HuH-7.5 (cell line): ENCODE results near the gene C12orf57.
A peak's percentile ranks its signal among the peaks of the same experiment; 100 is the strongest.

ENCODE experiments used
- DNase-seq: peaks from one replicate; pipeline ENCODE4 v3.0.0; 2011; ENCODE audit warnings: low spot score

The C12orf57 gene

GRCh38 chr12:6965026-6965661, 21.3 kb downstream of the C12orf57 start:
- DNase-seq = peak; percentile 90

- no peak for DNase-seq
Observed at GRCh38 chr12:6965714-6966113, 21.9 kb downstream of the C12orf57 start.

DNA sequence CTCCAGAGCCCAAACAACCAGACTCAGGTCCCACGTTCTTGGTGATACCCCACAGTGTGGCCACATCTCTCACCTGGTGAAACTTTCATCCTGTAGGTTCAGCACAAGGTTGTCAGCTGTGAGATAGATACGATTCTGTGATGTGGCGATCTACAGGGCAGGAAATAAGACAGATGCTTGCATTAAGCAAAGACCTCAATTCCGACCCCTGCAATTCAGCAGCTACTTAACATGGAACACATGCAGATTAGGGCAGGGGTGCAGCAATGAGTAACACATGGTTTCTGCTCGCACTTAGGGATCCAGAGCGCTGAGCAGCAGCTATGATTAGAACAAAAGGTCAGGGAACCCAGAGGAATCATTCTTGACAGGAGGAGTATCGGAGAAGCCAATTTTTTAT, 22.5 kb downstream of the C12orf57 start:
- DNase-seq = no peak

DNA sequence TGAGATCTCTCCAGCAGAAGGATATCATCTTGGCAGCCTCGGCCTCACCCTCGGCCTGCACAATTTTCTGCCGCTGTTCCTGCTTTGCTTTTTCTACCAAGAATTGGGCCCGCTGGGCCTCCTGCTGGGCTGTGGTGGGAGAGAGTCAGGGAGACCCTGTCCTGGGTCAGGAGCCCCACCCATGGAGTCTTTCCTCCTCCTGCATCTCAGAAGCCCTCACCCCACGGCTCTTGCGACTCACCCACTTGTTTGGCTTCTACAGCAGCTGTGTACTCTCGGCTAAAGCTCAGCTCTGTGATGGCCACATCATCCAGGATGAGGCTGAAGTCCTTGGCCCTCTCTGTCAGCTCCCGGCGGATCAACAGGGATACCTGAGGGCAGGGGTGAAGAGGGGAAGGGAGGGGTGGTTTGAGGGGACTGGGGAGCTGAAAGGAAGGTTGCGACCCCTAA, 23.9 kb downstream of the C12orf57 start:
- no peak for DNase-seq

DNA sequence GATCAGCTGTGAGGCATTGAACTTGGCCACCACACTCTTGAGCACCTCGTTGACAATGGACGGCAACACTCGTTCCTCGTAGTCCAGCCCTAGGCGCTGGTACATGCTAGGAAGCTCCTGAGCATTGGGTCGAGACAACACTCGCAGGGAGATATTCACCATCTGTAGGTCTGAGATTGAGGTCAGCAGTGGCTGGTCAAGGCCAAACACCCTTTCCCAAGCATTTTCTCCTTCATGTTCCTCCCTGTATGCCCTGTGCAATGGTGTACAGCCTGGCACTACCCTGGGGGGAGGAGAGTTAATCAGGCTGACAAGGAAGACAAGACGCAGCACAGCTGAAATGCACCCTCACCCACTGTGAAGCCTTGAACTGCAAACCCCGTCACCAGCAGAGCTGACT, 24.6 kb downstream of the C12orf57 start:
- no peak for DNase-seq

GRCh38 chr12:6970096-6970527, 26.3 kb downstream of the C12orf57 start:
- no peak for DNase-seq

DNA sequence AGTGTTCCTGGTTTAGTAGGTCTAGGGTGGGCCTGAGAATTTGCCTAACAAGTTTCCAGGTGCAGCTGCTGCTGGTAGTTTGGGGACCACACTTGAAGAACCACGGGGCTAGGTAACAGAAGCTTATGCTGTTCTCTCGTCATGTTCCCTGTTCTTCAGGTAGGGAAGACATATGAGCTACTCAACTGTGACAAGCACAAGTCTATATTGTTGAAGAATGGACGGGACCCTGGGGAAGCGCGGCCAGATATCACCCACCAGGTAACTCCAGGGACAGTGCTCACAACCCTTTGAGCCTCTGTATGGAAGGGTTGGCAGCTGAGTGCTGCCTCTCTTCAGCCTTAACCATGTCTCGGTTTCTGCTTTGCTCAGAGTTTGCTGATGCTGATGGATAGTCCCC, 30.4 kb downstream of the C12orf57 start:
- no peak for DNase-seq

DNA sequence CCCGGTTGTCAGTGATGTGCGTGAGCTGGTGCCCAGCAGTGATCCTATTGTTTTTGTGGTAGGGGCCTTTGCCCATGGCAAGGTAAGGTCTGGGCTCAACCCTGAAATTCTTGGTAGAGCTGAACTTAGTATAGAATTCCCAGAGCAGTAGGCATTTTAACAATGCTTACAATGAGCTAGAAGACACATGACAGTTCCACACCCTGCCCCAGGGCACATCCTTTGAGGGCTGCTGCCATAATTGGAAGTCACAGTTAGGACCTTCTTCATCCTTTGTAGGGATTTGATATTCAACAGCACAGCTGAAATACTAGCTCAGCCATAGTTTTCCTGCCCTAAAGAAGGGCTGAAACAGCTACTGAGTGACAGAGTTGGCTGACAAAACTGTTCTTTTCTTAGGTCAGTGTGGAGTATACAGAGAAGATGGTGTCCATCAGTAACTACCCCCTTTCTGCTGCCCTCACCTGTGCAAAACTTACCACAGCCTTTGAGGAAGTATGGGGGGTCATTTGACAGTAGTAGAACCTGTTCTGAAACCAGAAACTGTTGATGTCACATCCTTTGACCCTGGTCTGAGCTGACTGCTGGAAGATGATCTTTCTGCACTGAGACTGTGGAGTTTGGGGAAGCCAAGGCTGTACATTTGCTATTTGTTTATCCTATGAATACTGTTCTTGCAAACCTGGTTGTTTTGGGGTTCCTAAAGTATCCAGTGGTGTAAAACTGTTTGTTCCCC, 31.6 kb downstream of the C12orf57 start:
- no peak for DNase-seq

DNA sequence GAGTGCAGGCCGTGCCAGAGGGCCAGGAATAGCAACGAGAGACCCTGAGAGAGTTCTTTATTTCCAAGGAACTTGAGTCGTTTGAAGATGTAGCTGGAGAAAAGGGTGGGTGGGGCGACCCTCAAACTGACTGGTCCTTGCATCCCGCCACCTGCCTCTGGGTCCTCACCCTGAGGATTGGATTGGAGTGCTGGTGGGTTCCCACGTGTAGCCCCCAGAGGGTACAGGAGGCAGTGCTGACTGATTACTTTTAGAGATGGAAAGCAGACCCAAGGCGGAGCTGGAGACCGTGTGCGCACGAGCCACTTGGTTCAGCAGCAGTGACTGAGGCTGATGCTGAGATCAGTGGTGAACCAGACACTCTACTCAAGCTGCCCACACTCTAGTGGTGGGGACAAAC, 33.8 kb downstream of the C12orf57 start:
- no peak for DNase-seq

- no peak for DNase-seq
Observed at GRCh38 chr12:6978188-6978587, 34.4 kb downstream of the C12orf57 start.

DNA sequence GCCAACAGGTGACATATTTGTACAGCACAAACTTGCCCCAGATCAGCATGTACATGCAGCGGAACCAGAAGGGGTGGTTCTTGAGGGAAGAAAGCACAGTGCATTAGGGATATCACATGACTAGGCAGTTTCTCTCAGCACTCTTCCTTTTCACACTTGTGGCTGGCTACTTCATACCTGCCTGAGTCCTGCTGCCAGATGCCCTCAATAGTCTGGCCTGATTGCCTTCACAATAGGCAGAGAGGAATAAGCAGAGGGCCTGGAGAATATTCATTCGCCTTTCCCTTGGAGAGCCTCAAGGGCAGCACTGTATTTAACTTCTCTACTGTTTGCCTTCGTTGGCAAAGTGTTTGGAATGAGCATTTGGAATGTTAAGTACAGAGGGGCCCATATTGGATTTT, 34.8 kb downstream of the C12orf57 start:
- DNase-seq = no peak

DNA sequence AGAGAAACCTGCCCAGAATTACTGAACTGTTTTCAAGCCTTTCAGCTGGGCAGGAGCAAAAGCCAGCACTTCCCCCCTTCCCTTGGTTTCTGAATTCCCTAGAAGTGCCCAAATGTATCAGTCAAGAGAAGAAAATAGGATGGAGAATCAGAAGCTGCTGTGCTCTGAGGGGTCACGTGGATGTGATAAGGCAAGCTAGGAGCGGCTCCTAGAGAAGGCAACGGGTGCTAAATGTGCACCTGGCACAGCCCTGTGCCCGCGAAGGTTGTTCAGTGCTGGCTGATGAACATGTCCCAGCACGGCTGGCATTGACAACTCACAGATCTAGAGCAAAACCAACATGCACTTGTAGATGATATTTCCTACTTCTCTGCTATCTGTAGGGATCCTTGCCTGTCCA, 35.2 kb downstream of the C12orf57 start:
- DNase-seq = no peak

DNA sequence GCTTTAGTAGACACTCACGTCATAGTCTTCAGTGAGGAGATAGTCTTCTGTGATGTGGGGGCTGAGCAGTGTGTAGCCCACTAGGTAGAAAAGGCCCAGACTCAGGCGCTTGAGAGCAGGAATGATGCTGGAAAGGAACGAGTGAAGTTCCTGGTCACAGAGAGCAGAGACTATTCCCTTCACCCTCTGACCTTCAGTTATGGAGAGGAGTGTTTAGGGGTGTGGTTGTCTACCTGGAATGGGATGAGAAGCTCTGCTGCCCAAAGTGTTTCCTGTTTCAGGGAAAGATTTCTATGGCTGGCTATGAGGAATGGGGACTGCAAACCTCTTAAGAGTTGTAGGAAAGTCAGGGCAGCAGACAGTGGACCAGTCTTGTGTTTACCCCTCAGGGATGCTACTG, 35.6 kb downstream of the C12orf57 start:
- no peak for DNase-seq

GRCh38 chr12:6980075-6980474, 36.3 kb downstream of the C12orf57 start:
- DNase-seq = no peak

- DNase-seq = no peak
Observed at GRCh38 chr12:6980740-6981139, 36.9 kb downstream of the C12orf57 start.

DNA sequence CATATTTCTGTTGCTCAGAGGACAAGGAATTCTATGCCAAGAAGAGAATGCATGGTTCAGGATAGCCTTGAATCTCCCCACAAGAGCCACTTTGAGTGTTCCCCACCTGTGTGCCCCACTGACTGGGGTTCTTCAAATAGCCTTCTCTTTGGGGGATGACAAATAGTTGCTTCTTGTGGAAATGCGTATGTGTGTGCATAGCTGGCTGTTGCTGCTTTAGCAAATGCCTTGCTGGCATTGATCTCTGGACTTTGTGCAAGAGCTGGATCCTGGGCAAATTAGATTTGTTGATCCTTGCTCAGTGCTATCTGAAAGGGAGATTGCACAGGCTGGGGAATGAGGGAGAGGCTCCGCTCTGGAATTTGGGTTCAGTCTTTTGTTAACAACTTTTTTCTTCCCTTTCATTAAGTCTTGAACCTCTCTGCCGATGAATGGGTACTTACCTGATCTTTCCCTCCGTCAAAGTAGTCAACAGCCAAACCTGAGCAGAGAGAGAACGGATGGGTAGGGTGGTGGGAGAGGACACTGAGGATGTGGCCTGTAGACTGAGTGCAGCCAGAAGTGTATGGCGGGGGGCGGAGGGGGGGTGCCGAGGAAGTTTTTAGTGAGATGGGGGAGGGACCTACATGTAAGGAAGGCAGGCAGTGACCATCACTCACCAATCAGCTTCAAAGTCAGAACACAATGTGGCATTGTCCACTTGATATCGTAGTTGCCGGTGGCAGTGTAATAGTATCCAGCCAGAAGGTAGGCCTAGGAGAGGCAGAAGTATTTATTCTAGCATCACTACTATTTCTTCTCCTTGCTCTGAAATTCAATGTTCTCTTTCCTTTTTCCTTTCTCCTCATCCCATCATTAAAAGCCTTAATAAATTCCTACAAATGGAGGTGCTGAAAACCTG, 37.6 kb downstream of the C12orf57 start:
- DNase-seq = no peak

- DNase-seq = no peak
Observed at GRCh38 chr12:6982532-6982931, 38.7 kb downstream of the C12orf57 start.

DNA sequence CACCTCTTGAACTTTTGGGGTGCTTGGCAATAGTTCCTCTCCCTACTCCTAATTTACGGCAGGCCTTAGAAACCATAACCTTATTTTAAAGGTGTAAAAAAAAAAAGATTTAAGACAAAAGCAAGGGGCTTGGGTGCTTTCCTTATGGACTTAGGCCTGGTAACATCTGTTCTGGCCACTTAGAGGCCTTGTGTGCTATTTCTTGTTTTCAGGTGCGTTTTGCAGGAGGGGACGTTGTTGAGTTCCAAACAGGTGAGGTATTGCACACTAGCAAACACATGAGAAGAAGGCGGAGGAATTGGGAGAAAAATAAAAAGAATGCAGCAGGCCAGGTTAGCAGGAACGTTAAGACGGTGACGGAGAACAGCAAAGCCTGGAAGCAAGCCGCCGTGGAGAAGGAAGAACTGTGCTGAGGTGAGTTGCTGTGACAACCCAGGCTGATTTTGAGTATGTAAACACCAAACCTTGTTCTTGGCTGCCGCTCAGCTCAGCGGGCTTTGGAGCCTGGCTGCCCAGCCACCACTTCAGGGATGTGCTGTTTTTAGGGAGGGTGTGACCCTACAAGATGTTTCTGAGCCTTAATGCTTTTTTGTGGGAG, 44.2 kb downstream of the C12orf57 start:
- DNase-seq = no peak
